NCI-H2227 treated with DMSO at 0.1 percent for 48 hours (cell line): ENCODE results near the gene EME2.

Experiments
- DNase-seq: peaks from one replicate; lab custom pipeline; 2025; lab: John Stamatoyannopoulos, UW

The EME2 gene

DNA sequence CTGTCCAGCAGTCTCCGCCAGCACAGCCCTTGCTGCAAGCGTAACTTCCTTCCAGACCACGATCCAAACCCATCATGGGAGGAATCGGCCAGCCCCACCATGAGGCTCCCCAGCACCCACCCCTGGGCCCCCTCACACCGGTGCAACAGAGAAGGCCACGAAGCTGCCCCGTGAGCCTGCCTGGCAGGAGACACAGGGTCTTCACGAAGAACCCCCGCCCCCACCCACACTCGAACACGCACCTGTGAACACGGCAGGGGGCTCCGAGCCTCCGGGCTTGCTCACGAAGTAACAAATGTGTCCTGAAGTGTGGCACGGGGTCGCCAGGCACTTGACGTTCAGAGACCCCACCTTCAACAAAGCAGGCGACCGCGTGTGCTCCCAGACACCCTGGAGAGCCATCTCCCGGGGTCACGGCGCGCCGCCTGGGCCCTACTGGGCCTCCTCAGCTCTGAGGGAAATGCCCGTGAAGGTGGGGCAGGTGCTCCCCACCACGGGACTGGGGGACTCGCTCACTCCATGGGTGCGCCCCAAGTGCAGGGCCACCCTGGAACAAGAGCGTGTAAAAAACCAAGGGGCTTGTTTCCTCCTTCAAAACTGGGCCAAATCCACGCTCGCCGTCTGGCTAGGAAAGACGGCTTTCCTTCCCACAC, 46.4 kb downstream of the EME2 start:
- no peak for DNase-seq

GRCh38 chr16:1819611-1820010, 47.0 kb downstream of the EME2 start:
- DNase-seq = no peak

GRCh38 chr16:1820096-1820945, 47.7 kb downstream of the EME2 start:
- no peak for DNase-seq

- DNase-seq = no peak
These were observed 48.3 kb downstream of the EME2 start for GRCh38 chr16:1820946-1821290.

DNA sequence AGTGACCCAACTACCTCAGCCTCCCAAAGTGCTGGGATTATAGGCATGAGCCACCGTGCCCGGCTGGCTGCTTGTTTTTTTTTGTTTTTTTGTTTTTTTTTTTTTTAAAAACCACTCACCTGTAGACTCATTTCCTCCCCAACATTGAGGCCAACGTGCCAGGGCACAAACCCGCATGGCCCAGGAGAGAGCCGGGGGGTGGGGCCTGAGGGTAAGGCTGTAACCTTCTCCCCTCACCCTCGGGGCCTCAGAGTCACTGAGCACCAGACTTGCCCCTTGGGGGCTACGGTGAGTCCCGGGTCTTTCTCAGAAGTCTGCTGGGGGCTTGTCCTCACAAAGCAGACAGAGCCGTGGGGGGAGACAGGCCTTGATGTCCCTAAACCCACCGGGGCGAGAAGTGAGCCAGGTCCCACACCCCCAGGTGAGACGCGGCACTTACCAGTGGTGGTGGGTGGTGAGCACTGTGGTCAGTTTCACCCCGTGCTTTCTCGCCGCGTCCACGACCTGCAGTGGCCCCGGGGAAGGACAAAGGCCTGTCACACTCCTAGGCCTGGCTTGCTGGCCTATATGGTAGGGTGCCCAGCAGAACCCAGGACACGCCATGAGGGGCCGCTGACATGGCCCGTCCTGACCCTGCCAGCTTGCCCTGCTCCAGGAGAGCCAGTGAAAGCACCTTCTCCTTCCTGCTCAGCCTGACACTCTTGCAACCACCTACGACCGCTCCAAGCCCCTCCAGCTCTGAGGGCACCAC, 49.4 kb downstream of the EME2 start:
- no peak for DNase-seq

- DNase-seq = no peak
These were observed 50.2 kb downstream of the EME2 start for GRCh38 chr16:1822801-1823200.

DNA sequence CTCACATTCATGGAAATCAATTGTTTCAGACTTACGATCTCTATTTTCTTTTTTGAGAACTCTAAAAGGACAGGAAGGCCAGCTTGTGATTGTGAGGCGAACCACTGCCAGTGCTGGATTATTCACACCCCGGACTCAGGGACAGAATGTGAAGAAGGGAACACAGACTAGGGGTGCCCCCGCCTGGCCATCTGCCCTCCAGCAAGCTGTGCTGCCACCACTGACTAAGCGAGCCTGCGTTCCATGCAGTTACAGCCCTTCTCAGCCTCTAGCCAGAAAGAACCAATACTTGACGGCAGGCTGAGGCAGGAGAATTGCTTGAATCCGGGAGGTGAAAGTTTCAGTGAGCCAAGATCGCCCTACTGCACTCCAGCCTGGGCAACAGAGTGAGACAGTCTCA, 51.2 kb downstream of the EME2 start:
- DNase-seq = no peak

- no peak for DNase-seq
These were observed 52.8 kb downstream of the EME2 start for GRCh38 chr16:1825381-1825863.
